AG09319 (cell line): Measurements from ENCODE around the gene LAMA4.

ENCODE experiments used
- DNase-seq: peaks from one replicate; pipeline ENCODE4 v3.0.0-alpha.2; 2010; ENCODE audit warnings: low read depth; ENCODE audit errors: extremely low read depth
- CTCF ChIP-seq: IDR thresholded peaks from 2 replicates; pipeline ENCODE4 v1.5.1; 2011; ENCODE audit warnings: low read depth, mild to moderate bottlenecking, inconsistent platforms, low read length, moderate library complexity

LAMA4 gene

DNA sequence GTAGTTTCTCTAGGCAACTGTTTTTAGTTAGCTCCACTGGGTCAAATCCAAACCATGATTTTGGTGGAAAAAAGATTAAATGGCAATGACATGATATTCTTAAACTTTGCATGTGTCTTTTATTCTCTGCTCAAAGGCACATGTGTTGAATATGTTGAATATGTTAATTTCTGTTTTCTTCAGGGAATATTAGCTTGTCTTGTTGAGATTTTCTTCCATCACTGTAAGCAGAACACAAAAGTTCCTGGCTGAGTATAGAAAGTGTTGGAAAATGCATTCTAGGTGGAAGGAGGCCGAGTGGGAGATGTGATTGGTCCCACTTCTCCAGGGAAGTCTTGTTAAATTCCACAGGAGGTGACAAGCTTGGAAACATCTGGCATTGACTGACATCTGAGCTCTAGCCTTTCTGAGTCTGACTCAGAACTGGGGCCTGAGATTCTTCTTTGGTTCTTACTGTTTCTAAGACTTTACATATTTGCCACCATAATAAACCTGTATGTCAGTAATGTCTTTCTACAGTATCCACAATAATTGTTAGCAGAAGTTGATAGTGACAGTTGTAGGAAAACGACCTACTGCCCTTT, 81.1 kb downstream of the LAMA4 start:
- TF ChIP-seq CTCF, result no peak
- no peak for DNase-seq

DNA sequence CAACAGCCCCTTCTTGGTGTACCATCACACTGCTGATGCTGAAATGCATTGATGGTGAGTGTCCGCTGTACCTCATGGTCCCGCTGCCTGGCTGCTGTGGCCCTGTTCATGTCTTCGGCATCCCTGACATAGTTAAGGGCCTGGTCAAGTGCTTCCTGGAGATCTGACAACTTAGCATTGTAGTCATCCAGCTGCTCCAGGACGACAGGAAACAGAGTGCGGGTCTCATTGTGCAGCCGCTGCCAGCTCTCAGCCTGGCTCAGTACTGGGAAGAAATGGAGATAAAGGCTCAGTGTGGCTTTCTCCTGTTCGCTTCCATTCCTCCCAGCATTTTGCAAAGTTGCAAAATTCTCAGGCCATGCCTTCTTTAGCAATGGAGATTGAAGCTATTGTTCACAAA, 81.8 kb downstream of the LAMA4 start:
- no peak for TF ChIP-seq CTCF
- no peak for DNase-seq

DNA sequence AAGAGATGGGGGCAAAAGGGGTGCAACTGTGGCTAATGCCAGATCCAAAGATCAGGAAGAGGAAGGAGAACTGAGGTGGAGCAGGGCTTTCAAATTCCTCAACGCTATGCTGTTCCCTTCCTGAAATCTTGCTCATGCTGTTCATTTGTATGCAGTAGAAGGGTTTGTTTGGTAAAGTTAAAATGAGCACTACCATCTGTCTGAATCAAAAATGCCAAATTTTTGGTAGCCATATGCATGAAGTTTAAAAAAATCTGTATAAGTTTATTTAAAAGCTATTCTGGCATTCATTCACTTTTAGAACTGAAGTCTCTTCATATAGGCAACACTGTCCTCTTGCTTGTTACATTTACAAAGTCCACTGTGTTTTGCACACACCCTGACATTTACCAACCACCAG, 84.8 kb downstream of the LAMA4 start:
- no peak for TF ChIP-seq CTCF
- DNase-seq, result no peak

GRCh38 chr6:112163295-112164257, 90.8 kb downstream of the LAMA4 start:
- DNase-seq, result no peak
- TF ChIP-seq CTCF, result peak; percentile 59

DNA sequence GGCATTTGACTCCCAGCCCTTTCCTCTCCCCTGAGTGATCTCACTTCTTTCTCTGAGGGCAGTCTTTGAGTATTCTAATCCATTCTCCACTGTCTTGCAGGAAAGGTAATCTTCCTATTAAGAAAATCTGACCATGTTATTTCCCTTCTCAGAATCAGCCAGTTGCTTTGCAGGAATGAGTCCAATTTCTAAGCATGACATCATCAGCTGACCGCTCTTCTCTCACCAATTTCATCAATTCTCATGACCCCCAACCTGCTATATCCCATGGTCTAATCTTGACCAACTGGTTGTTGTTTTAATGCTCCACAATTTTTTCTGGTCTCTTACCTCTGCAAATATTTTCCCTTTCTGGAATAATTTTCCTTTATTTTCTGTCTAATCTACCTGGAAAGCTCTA, 93.6 kb downstream of the LAMA4 start:
- TF ChIP-seq CTCF, result no peak
- DNase-seq, result no peak

DNA sequence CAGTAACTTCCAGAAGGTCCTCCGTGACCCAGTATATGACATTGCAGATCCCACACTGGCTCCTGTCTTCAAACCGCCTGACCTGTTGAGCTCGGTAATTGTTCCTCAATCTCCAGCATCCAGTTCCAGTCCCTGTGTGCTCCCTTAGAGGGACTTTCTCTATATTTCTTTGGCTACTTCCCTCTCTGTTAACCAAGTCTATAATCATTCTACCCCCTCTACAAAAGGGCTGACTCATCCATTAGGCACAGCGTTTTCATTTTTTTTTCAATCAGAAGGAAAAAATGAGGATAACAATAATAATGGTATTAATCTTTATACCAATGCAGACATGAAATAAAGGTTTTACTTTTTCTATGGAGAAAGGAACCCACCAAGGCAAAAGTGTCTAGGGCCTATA, 97.7 kb downstream of the LAMA4 start:
- no peak for DNase-seq
- TF ChIP-seq CTCF, result no peak

DNA sequence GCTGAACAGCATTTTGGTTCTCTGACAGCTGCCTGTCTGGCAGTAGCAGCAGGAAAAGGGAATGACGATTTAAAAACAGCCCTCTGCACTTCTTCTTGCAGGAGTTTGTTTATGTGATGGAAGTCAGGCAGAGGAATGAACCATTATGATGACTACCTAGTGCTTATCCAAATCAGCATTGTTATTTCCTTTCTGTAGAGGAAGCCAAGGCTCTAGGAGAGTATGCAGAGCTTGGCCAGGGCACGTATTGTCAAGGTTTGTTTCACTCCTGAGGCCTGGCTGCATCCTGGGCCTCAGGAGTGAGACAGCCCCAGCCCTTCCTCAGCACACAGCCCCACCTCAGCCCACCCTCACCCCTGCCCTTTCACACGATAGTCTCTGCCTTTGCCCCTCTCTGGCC, 98.5 kb downstream of the LAMA4 start:
- no peak for TF ChIP-seq CTCF
- DNase-seq, result no peak
